Embryonic facial prominence (tissue), 1 donor: Measurements from ENCODE around the gene CLDN6.

ENCODE experiments used
- DNase-seq: peaks from one replicate; pipeline ENCODE4 v3.0.0-alpha.2; 2016; ENCODE audit errors: extremely low spot score

The CLDN6 gene

GRCh38 chr16:2971985-2972784, 45.8 kb downstream of the CLDN6 start:
- no peak for DNase-seq

- no peak for DNase-seq
These were observed 46.6 kb downstream of the CLDN6 start for GRCh38 chr16:2971134-2971984.

- no peak for DNase-seq
These were observed 47.4 kb downstream of the CLDN6 start for GRCh38 chr16:2970563-2970962.

GRCh38 chr16:2969545-2970521, 48.1 kb downstream of the CLDN6 start:
- no peak for DNase-seq

GRCh38 chr16:2968738-2969544, 49.0 kb downstream of the CLDN6 start, which contains the start of gene PAQR4:
Gene PAQR4 (plus strand): TSS chr16:2969348. CDS start chr16:2969675, 327 bp downstream.
- DNase-seq: peak; percentile 39

GRCh38 chr16:2968368-2968737, 49.6 kb downstream of the CLDN6 start:
- no peak for DNase-seq

GRCh38 chr16:2967721-2968161, 50.2 kb downstream of the CLDN6 start:
- no peak for DNase-seq

- DNase-seq: no peak
These were observed 50.8 kb downstream of the CLDN6 start for GRCh38 chr16:2967211-2967631.

GRCh38 chr16:2966808-2967191, 51.2 kb downstream of the CLDN6 start:
- DNase-seq: no peak

GRCh38 chr16:2966043-2966807, 51.8 kb downstream of the CLDN6 start:
- DNase-seq: no peak
